Activated T-cell treated with anti-CD3 and anti-CD28 coated beads for 48 hours (primary cell): ENCODE data around the gene ST6GAL1.
"Not testable (repeated sequence)": the region's sequence is repeated elsewhere in the genome, so short reads cannot be mapped to it uniquely, and the experiment has no call there.

ENCODE experiments used
- DNase-seq: peaks from one replicate; pipeline ENCODE4 v3.0.0-alpha.2; 2020; ENCODE audit warnings: low read depth

The ST6GAL1 gene

GRCh38 chr3:186940967-186941366 lies 10.6 kb downstream of the ST6GAL1 start:
- DNase-seq: no peak

- no peak for DNase-seq
Measured at GRCh38 chr3:186942168-186942567, 11.8 kb downstream of the ST6GAL1 start.

- DNase-seq: no peak
Measured at GRCh38 chr3:186945255-186945823, 15.0 kb downstream of the ST6GAL1 start.

- no peak for DNase-seq
Measured at GRCh38 chr3:186946756-186947375, 16.5 kb downstream of the ST6GAL1 start.

- DNase-seq: no peak
Measured at GRCh38 chr3:186949281-186949982, 19.1 kb downstream of the ST6GAL1 start.

GRCh38 chr3:186950402-186951093 lies 20.2 kb downstream of the ST6GAL1 start:
- no peak for DNase-seq

GRCh38 chr3:186951640-186952552 lies 21.6 kb downstream of the ST6GAL1 start:
- no peak for DNase-seq

- no peak for DNase-seq
Measured at GRCh38 chr3:186953011-186953487, 22.7 kb downstream of the ST6GAL1 start.

- not testable (repeated sequence) for DNase-seq
Measured at GRCh38 chr3:186953992-186954699, 23.8 kb downstream of the ST6GAL1 start.

- no peak for DNase-seq
Measured at GRCh38 chr3:186955898-186956696, 25.8 kb downstream of the ST6GAL1 start.

- no peak for DNase-seq
Measured at GRCh38 chr3:186959029-186959624, 28.8 kb downstream of the ST6GAL1 start.

- DNase-seq: no peak
Measured at GRCh38 chr3:186960347-186960746, 30.0 kb downstream of the ST6GAL1 start.

GRCh38 chr3:186962445-186962844 lies 32.1 kb downstream of the ST6GAL1 start:
- no peak for DNase-seq

GRCh38 chr3:186963636-186964035 lies 33.3 kb downstream of the ST6GAL1 start:
- DNase-seq: no peak

GRCh38 chr3:186964071-186964470 lies 33.7 kb downstream of the ST6GAL1 start:
- no peak for DNase-seq

- no peak for DNase-seq
Measured at GRCh38 chr3:186964616-186965015, 34.3 kb downstream of the ST6GAL1 start.

GRCh38 chr3:186965141-186965879 lies 35.0 kb downstream of the ST6GAL1 start:
- DNase-seq: no peak

- no peak for DNase-seq
Measured at GRCh38 chr3:186966406-186966805, 36.1 kb downstream of the ST6GAL1 start.

GRCh38 chr3:186967236-186967635 lies 36.9 kb downstream of the ST6GAL1 start:
- not testable (repeated sequence) for DNase-seq
